ENCODE results near the gene TIAM2. TPM values are rescaled to one million over a fixed set of nuclear protein-coding genes. Genes with fewer than 3 reads are reported as not detected.

The TIAM2 gene
- 11.5 and 15.2 TPM in 2 replicates for total RNA-seq

DNA sequence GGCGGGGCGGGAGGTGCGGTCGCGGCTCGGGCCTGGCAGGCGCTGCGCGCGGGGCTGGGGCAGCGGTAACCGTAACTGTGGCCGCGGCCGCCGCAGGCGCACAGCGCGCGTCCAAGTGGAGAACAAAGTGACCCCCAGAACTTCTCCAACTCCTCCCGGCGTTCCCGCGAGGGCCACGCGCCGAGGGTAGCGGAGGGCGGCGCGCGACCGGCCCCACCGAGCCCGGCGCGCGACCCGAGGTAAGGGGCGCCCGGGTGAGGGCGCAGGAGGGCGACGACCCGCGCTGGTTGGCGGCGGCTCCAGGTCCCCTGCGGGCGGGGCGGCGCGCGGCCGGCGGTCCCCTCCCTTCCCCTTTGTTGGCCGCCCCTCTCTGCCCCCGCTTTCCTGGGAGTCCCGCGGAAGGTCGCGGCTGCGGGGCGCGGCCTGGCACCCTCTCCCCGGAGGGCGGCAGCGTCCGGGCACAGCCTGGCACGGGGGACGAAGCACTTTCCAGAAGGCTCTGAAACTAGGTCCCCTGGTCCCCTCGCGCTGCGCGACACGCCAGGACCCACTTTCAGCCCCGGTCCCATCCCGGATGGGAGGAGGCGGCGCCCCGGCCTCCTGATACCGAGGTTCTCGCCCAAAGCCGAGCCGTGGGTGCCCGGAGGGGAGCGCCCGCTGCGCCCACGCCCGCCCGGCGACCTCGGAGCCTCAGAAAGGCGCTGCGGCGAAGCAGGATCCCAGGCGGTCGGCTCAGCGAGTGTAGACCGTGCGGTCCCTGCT is at the start of gene TIAM2:
TSS of gene TIAM2 (plus strand) at position 62 of the 762 bp plus-strand sequence. CDS start 133,909 bp downstream, outside the sequence.

DNA sequence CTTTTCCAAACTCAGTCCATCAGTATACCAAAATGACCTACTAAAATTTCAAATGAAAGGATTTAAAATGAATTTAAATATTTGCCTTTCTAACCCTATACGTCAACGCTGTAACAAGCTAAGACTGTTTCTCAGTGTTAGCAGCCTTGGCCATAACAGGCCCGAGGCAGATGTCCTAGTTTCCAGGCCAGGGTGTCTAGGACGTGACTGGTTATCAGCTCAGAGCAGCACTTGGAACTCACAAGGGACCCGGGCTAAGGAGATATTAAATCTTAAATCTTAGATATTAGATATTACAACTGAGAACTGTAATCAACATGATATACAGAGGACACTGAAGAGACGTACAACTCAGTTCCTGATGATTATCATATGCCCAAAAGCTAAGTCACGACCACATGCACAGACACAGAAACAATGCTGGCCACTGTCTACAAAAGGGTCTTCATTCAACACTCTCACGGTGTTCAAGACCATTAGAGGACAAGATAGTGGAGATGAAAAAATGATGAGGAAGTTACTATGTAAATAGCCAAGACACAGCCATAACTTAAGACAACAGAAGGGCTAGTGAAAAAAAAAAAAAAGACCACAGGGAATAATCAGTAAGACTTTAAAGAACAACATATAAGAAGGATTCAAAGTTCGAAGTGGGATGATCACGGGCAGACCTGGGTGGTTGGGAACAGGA is 268.4 kb downstream of the TIAM2 start, which contains the start of gene CLDN20:
TSS of gene CLDN20 (plus strand) at position 641 of the 691 bp plus-strand sequence. CDS start 11,707 bp downstream, outside the sequence.

